ENCODE data around the gene PALLD.

- TF ChIP-seq CTCF (IDR thresholded peaks at IDR 0.05) (no peak), POLR2A (IDR thresholded peaks at IDR 0.05) (no peak)
These were observed 308.5 kb downstream of the PALLD start for GRCh38 chr4:168805341-168805740.
